Measurements from ENCODE around the gene GALC.

GALC gene

GRCh38 chr14:87896393-87897380 lies 96.3 kb downstream of the GALC start:
- H3K9ac ChIP-seq, result no peak overlapping the region
- H3K4me1 ChIP-seq, result no peaks in the 10 kb centered on the region

GRCh38 chr14:87894920-87895319 lies 98.1 kb downstream of the GALC start:
- H3K36me3 ChIP-seq, result no peaks in the 10 kb centered on the region
- H3K27ac ChIP-seq, result no peak overlapping the region

More at GRCh38 chr14:87896393-87897380, 96.3 kb downstream of the GALC start:
- no peaks in the 10 kb centered on the region for H3K9me3 ChIP-seq
- no peaks in the 10 kb centered on the region for H3K36me3 ChIP-seq
- H4K20me1 ChIP-seq, result no peaks in the 10 kb centered on the region
- TF ChIP-seq Cebpa-rat (IDR thresholded peaks at IDR 0.05), result no peak
- no peaks in the 10 kb centered on the region for H3K27me3 ChIP-seq
- no peak overlapping the region for H3K27ac ChIP-seq
- H3K4me3 ChIP-seq, result no peak overlapping the region
- no peak overlapping the region for H3K4me2 ChIP-seq

GRCh38 chr14:87892763-87893162 lies 100.2 kb downstream of the GALC start:
- no peaks in the 10 kb centered on the region for H3K4me1 ChIP-seq
- H3K27ac ChIP-seq, result no peak overlapping the region
- H3K4me3 ChIP-seq, result no peak overlapping the region
- H3K36me3 ChIP-seq, result no peaks in the 10 kb centered on the region
- no peaks in the 10 kb centered on the region for H4K20me1 ChIP-seq
- H3K9ac ChIP-seq, result no peak overlapping the region
- H3K27me3 ChIP-seq, result no peaks in the 10 kb centered on the region
- TF ChIP-seq Cebpa-rat (IDR thresholded peaks at IDR 0.05), result no peak
- H3K9me3 ChIP-seq, result no peaks in the 10 kb centered on the region
- H3K4me2 ChIP-seq, result no peak overlapping the region

More at GRCh38 chr14:87894920-87895319, 98.1 kb downstream of the GALC start:
- Histone ChIP-seq H3K4me3 (no peak overlapping the region), H3K4me1 (no peaks in the 10 kb centered on the region), H4K20me1 (no peaks in the 10 kb centered on the region), H3K4me2 (no peak overlapping the region), H3K9me3 (no peaks in the 10 kb centered on the region), H3K9ac (no peak overlapping the region), H3K27me3 (no peaks in the 10 kb centered on the region)
- no peak for TF ChIP-seq Cebpa-rat (IDR thresholded peaks at IDR 0.05)

GRCh38 chr14:87888136-87888999 lies 104.6 kb downstream of the GALC start:
- Histone ChIP-seq H3K4me1 (no peaks in the 10 kb centered on the region), H3K4me3 (no peak overlapping the region), H3K27ac (no peak overlapping the region), H3K4me2 (no peak overlapping the region), H3K9me3 (no peaks in the 10 kb centered on the region), H4K20me1 (no peaks in the 10 kb centered on the region), H3K27me3 (no peaks in the 10 kb centered on the region), H3K9ac (no peak overlapping the region), H3K36me3 (no peaks in the 10 kb centered on the region)
- TF ChIP-seq Cebpa-rat (IDR thresholded peaks at IDR 0.05), result no peak

GRCh38 chr14:87883750-87884149 lies 109.2 kb downstream of the GALC start:
- Histone ChIP-seq H4K20me1 (no peaks in the 10 kb centered on the region), H3K9me3 (no peaks in the 10 kb centered on the region), H3K27me3 (no peaks in the 10 kb centered on the region), H3K27ac (no peak overlapping the region), H3K9ac (no peak overlapping the region), H3K4me3 (no peak overlapping the region), H3K4me1 (no peaks in the 10 kb centered on the region), H3K36me3 (no peaks in the 10 kb centered on the region), H3K4me2 (no peak overlapping the region)
- no peak for TF ChIP-seq Cebpa-rat (IDR thresholded peaks at IDR 0.05)
